ENCODE measurements around the gene MARK2. TPM values are rescaled to one million over a fixed set of nuclear protein-coding genes. Genes with fewer than 3 reads are reported as not detected.

MARK2 gene
- total RNA-seq, 2 donors from 2014 or later = 33.5 to 37.5 TPM

GRCh38 chr11:63821411-63821810 is 17.5 kb upstream of the MARK2 start:
- intact Hi-C loops (cut with DNase I) = no loop called here
- DNase-seq = no peak
- no peak for ATAC-seq

- DNase-seq (no peak), ATAC-seq (no peak)
- intact Hi-C loops (cut with DNase I) = no loop called here
These were observed 12.3 kb upstream of the MARK2 start for GRCh38 chr11:63826471-63827190.

- intact Hi-C loops (cut with DNase I) = no loop called here
- ATAC-seq = peak; percentile 41 to 54
- no peak for DNase-seq
These were observed 9.0 kb upstream of the MARK2 start for GRCh38 chr11:63829823-63830489.

- no peak for ATAC-seq
- DNase-seq = no peak
- intact Hi-C loops (cut with DNase I) = no loop called here
These were observed 7.6 kb upstream of the MARK2 start for GRCh38 chr11:63831326-63831725.

GRCh38 chr11:63832336-63832735 is 6.6 kb upstream of the MARK2 start:
- DNase-seq (no peak), ATAC-seq (no peak)
- intact Hi-C loops (cut with DNase I) = no loop called here

GRCh38 chr11:63833048-63833447 is 5.9 kb upstream of the MARK2 start:
- DNase-seq = no peak
- intact Hi-C loops (cut with DNase I) = no loop called here

GRCh38 chr11:63834535-63835157 is 4.3 kb upstream of the MARK2 start:
- DNase-seq (no peak), ATAC-seq (no peak)
- intact Hi-C loops (cut with DNase I) = loop anchor here (2.0 to 5.0 kb wide), 2 partner anchors 113 to 316 kb away; no protein-coding TSS in a partner anchor

More at GRCh38 chr11:63833048-63833447, 5.9 kb upstream of the MARK2 start:
- ATAC-seq = no peak

- no peak for ATAC-seq
- no peak for DNase-seq
- intact Hi-C loops (cut with DNase I) = loop anchor here (2.0 to 5.0 kb wide), 2 partner anchors 112 to 316 kb away; no protein-coding TSS in a partner anchor
These were observed 3.8 kb upstream of the MARK2 start for GRCh38 chr11:63835158-63835545.

GRCh38 chr11:63837027-63837688 is 1.8 kb upstream of the MARK2 start:
- DNase-seq (peak; percentile 73), ATAC-seq (peak; percentile 18 to 39)
- intact Hi-C loops (cut with DNase I) = loop anchor here (1.0 to 5.0 kb wide), 2 partner anchors 108 to 110 kb away; no protein-coding TSS in a partner anchor

GRCh38 chr11:63837739-63838138 is 1.2 kb upstream of the MARK2 start:
- ATAC-seq = peak in 1 of 2 donors; percentile 3
- no peak for DNase-seq
- intact Hi-C loops (cut with DNase I) = loop anchor here (1.0 to 5.0 kb wide), 2 partner anchors 108 to 110 kb away; no protein-coding TSS in a partner anchor

- peak in 1 of 2 donors; percentile 3 for ATAC-seq
- DNase-seq = no peak
- intact Hi-C loops (cut with DNase I) = loop anchor here in 1 of 2 donors (5.0 kb wide), 1 partner anchor 109 kb away; no protein-coding TSS in a partner anchor
These were observed 696 bp upstream of the MARK2 start for GRCh38 chr11:63838150-63838677.

GRCh38 chr11:63839508-63840355 is 822 bp downstream of the MARK2 start:
- DNase-seq (peak; percentile 54), ATAC-seq (no peak)
- intact Hi-C loops (cut with DNase I) = loop anchor here (5.0 to 10.0 kb wide), 2 partner anchors 55 to 108 kb away; no protein-coding TSS in a partner anchor

GRCh38 chr11:63840356-63841060 is 1.6 kb downstream of the MARK2 start:
- intact Hi-C loops (cut with DNase I) = loop anchor here in 1 of 2 donors (10.0 kb wide), 1 partner anchor 54 kb away; no protein-coding TSS in a partner anchor
- ATAC-seq (no peak), DNase-seq (no peak)

- ATAC-seq = no peak
- intact Hi-C loops (cut with DNase I) = loop anchor here in 1 of 2 donors (10.0 kb wide), 1 partner anchor 53 kb away; no protein-coding TSS in a partner anchor
- DNase-seq = no peak
These were observed 2.6 kb downstream of the MARK2 start for GRCh38 chr11:63841554-63841953.

GRCh38 chr11:63843041-63843440 is 4.1 kb downstream of the MARK2 start:
- DNase-seq (no peak), ATAC-seq (no peak)
- intact Hi-C loops (cut with DNase I) = loop anchor here in 1 of 2 donors (10.0 kb wide), 1 partner anchor 52 kb away; no protein-coding TSS in a partner anchor

- no peak for ATAC-seq
- intact Hi-C loops (cut with DNase I) = loop anchor here in 1 of 2 donors (10.0 kb wide), 1 partner anchor 50 kb away; no protein-coding TSS in a partner anchor
- DNase-seq = no peak
These were observed 5.9 kb downstream of the MARK2 start for GRCh38 chr11:63844836-63845235.

GRCh38 chr11:63845303-63845702 is 6.4 kb downstream of the MARK2 start:
- DNase-seq (no peak), ATAC-seq (peak in 1 of 2 donors; percentile 80)
- intact Hi-C loops (cut with DNase I) = loop anchor here in 1 of 2 donors (10.0 kb wide), 1 partner anchor 49 kb away; no protein-coding TSS in a partner anchor
